Measurements from ENCODE around the gene KPNA3. TPM values are rescaled to one million over a fixed set of nuclear protein-coding genes. Genes with fewer than 3 reads are reported as not detected.

Gene KPNA3
- total RNA-seq, 1 experiment from 2014 or later, result 49.7 TPM

- Histone ChIP-seq H3K14ac (ENCODE audit: insufficient read depth, low read length) (no peak overlapping the region), H2AFZ (ENCODE audit: low read length) (no peak overlapping the region), H2BK15ac (ENCODE audit: low read depth, low read length) (no peak overlapping the region), H2AK5ac (ENCODE audit: insufficient read length, low read length) (no peak overlapping the region), H4K91ac (ENCODE audit: insufficient read length, low read depth, low read length) (no peak overlapping the region), H2BK12ac (ENCODE audit: insufficient read length, low read depth, low read length) (no peak overlapping the region), H3K18ac (ENCODE audit: insufficient read length, low read depth, low read length) (no peak overlapping the region), H3K9ac (ENCODE audit: extremely low read depth, insufficient read length, low read length) (no peak overlapping the region), H2BK5ac (ENCODE audit: insufficient read length, low read length) (no peak overlapping the region), H3K27me3 (ENCODE audit: insufficient read depth, low read length) (no peaks in the 10 kb centered on the region), H3T11ph (ENCODE audit: low read length) (no peak overlapping the region), H3K4me1 (ENCODE audit: insufficient read depth, low read length) (no peaks in the 10 kb centered on the region), H3K56ac (ENCODE audit: insufficient read length, low read depth, low read length) (no peak overlapping the region), H3K79me2 (ENCODE audit: insufficient read depth, low read length) (peaks cover 9% of the 10 kb centered on the region; the same call in 1 of the 2 replicates), H3K27ac (ENCODE audit: insufficient read length, low read depth, low read length) (no peak overlapping the region), H3K23ac (ENCODE audit: insufficient read length, low read depth, low read length) (no peak overlapping the region), H3K79me1 (ENCODE audit: insufficient read depth, low read depth, low read length, poor library complexity, severe bottlenecking) (peaks cover 16% of the 10 kb centered on the region), H3K23me2 (ENCODE audit: insufficient read length, low read depth, low read length, poor library complexity, severe bottlenecking) (no peaks in the 10 kb centered on the region), H3K9me3 (ENCODE audit: control insufficient read depth, low read depth, low read length) (no peaks in the 10 kb centered on the region), H2BK20ac (ENCODE audit: low read depth, low read length, poor library complexity, severe bottlenecking) (no peak overlapping the region), H3K4ac (ENCODE audit: low read depth, low read length) (no peak overlapping the region), H3K4me2 (ENCODE audit: insufficient read depth, insufficient read length, low read length) (no peak overlapping the region), H4K20me1 (ENCODE audit: control insufficient read depth, insufficient read depth, insufficient read length) (no peaks in the 10 kb centered on the region), H2BK120ac (ENCODE audit: low read depth, low read length, poor library complexity, severe bottlenecking) (no peak overlapping the region), H4K5ac (ENCODE audit: insufficient read length, low read depth, low read length) (no peak overlapping the region), H4K8ac (replicated peaks; ENCODE audit: insufficient read length, low read depth, low read length) (no peak overlapping the region)
- H3K9me3 Mint-ChIP-seq, result no peaks in the 10 kb centered on the region
- no peak overlapping the region for H3K4me3 Mint-ChIP-seq
- no peak overlapping the region for H3K27ac Mint-ChIP-seq
- peaks cover 7% of the 10 kb centered on the region in 2 experiments; a peak in 2 of 4 replicates for H3K4me1 Mint-ChIP-seq
- WGBS (ENCODE audit: extremely low coverage, insufficient read length, low lambda C conversion rate), result no CpG with 5 or more reads among the region's 2 CpGs
- no peak for TF ChIP-seq CTCF (conservative IDR thresholded peaks at IDR 0.05)
- no peaks in the 10 kb centered on the region for H3K27me3 Mint-ChIP-seq (ENCODE audit: low read depth)
- no peak for DNase-seq
- peaks cover 7 to 12% (median 10%) of the 10 kb centered on the region in 3 experiments; a peak in 6 of 7 replicates for H3K36me3 Mint-ChIP-seq (ENCODE audit: insufficient read depth in 1 of 3, low read depth in 3 of 3)
These were observed 42.6 kb downstream of the KPNA3 start for GRCh38 chr13:49749848-49750247.
